HG03095 (cell line): ENCODE results near the gene MZB1.

ENCODE experiments used
- ATAC-seq: cut with Tn5 transposase; IDR thresholded peaks from one replicate; pipeline ENCODE4 v1.9.1; 2021; ENCODE audit warnings: moderate library complexity; ENCODE audit not compliant: unreplicated experiment

MZB1 gene

GRCh38 chr5:139340051-139340450 is 49.7 kb downstream of the MZB1 start:
- ATAC-seq = no peak
